GM21526 (cell line): Measurements from ENCODE around the gene CCDC85C.

Source experiments
- ATAC-seq: cut with Tn5 transposase; IDR thresholded peaks from one replicate; pipeline ENCODE4 v1.9.1; 2021; ENCODE audit warnings: moderate library complexity; ENCODE audit not compliant: unreplicated experiment, low FRiP score

Gene CCDC85C

DNA sequence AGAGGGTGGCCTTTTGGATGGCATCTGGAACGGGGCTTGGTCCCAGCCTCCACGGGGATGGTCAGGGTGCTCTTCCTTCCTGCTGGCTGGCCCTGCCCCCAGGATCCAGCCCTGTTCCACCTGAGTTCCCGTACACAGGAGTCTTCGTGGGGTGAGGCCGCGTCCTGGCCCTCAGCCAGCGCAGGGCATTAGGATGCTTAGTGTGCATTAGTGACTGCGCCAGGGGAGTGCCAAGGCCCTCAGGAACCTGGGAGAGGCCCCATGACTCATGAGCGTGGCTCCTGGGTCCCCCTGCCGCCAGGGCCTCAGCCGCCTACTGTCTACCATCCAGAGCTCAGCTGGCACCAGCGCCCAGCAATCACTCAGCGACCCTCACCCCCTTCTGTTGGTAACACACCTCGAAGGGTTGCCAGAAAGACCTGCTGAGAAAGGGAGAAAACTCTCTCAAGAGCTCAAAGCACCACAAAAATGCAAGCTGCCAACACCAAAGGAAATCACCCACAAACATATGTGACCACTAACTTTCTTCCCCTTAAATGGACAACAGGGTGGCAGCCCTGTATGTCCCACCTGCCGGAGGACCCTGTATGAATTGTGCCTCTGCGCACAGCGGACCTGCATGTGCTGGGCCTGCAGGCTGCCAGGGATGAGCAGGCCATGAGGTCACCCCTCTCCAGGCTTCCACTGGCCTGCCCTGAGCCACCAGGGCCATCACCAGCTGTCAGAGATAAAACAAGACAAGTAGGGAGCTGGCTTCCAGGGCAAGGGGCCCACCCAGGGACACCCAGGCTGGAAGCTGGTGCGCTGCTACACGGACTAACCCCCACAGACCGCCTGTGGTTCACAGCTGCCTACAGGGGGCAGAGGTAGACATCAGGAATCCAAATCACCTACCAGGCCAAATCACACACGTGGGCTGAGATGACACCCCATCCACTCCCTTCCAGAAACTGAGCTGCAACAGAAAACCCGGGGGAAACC lies 28.7 kb downstream of the CCDC85C start:
- ATAC-seq = no peak

DNA sequence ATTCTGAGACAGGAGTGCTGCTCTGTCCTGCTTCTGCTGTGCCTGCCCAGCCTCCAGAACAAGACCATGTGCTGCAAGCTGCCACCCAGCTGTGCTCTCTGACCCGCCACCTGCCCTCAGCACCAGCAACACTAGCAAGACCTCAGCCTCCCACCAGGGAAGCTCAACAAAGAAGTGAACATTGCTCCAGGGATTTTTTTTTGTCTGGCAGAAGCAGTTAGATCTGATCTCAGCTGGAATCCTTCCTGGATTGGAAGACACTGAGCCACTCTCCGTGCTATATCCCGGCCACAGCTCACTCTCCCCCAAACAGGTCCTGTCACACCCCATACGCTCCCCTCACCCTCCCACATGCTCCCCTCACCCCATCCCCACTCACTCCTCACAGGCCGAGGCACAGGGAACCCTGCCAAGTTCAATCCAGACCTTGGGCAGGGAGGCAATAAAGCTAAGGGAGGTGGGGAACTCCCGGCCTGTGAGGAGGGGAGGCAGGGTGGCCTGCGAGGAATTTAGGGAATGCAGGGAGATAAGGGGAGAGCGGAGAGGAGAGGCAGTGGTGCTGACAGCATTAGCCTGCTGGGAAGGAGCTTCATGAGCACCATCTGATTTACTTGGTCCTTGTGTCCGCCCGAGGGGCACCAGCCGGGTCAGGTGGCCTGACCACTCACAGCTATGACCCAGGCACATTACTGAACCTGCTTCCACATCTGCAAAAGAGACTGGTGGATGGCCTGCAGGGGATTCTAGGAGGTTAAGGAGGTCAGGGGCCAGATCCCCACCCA lies 29.7 kb downstream of the CCDC85C start:
- no peak for ATAC-seq

DNA sequence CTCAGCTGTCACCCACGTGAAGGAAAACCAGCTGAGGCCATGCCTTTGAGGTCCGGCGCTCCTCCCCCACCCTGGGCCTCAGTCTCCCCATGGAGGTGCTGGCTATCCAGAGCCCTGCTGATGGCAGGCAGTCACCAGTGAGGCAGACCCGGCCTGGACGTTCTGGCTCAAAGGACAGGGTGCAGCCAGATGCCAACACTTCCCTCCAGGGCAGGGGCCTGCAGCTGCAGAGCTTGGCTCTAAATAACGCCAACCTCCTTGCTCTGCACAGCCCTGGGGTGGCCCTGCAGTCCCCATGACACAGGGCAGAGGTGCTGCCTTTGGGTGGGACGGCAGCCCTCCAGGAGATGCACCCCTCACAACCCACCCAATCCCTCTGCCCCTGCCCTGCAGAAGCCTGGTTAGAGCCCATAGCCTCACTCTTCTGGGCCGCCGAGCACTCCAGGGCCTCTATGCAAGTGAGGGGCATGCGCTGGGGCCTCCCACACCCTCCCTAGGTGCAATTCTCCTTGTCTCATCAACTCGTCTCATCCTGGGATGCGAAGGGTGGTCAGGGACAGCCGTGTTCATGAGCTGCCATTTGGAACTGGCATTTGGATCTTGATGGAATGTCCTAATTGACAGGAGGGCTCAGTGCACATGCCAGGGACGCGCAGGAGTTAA lies 30.4 kb downstream of the CCDC85C start:
- ATAC-seq = no peak

DNA sequence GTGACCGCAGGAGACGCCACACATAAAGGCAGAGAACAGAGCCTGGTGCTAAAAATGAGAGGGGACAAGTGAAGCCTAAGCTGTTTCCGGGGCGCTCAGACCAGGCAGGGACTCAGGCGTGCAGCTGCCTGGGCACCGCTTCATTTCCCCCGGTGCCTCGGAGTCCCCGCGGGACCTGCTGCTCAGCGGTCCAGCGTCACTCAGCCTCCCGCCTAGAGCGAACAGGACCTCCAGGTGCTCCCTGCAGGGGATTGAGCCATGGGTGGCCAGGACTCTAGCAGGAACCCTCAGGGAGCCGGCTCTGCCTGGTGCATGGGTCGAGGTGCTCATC lies 31.0 kb downstream of the CCDC85C start:
- no peak for ATAC-seq

DNA sequence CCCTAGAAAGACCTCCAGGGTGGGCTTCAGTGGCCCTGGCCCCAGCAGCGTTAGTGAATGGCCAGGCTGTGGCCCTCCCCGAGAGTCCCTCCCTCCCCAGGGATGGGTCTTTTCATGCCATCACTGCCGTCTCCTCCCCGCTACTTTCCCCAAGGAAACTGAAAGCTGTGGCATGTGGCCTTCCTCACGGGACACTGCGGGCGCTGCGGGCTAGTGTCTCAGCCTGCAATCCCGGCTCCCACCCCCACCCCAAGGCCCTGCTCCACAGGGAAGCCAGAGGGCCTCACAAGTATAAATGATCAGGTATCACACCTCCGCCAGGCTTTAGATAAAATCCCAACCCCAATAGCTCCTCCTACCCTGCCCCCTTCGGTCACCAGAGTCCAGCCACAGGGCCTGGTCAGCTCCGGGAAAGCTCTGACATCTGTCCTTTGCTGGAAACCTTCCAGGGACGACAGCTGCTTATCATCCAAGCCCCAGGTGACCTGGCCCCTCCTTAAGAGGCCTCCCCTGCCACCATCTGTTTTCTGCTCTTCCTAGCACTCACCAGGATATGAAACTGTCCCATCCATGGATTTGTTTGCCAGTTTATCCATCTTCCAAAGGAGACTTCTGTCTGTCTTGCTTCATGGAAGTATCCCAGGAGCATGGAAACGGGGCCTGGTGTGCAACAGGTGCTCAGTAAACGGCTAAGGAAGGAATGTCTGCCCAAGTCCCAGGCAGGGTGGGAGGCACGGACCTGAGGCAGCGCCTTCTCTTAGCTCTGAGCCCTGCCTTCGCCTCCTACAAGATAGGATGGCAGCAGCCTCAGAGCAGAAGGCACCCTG lies 31.6 kb downstream of the CCDC85C start:
- no peak for ATAC-seq

DNA sequence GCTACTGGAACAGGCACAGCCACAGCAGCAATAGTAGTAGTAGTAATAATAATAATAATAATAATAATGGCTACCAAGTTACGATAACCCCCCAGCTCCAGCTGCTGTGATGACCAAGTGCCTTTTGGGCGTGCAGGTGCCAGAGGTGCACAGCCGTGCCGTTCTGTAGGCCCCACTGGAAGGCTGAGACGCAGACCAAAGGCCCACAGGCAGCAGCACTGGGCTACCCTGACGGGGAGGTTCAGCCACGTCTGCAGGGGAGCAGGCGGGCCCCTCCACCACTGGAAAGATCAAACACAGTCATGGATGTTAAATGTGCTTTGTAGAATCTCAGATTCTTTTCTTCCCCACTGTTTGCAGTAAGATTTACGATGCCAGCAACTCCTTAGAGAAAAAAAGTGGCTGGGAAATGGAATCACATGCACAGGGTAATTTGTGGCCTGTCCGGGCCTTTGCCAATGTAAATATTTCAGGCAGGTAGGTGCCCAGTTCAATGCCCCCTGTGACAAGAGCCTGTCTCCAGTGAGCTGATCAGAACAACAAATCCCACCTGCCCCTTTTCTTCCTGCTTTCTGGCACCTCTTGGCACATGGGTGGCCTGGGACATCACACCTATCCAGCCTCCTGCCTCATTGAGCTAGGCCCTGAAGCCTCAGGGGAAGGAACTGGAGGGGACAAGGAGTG lies 32.6 kb downstream of the CCDC85C start:
- no peak for ATAC-seq

DNA sequence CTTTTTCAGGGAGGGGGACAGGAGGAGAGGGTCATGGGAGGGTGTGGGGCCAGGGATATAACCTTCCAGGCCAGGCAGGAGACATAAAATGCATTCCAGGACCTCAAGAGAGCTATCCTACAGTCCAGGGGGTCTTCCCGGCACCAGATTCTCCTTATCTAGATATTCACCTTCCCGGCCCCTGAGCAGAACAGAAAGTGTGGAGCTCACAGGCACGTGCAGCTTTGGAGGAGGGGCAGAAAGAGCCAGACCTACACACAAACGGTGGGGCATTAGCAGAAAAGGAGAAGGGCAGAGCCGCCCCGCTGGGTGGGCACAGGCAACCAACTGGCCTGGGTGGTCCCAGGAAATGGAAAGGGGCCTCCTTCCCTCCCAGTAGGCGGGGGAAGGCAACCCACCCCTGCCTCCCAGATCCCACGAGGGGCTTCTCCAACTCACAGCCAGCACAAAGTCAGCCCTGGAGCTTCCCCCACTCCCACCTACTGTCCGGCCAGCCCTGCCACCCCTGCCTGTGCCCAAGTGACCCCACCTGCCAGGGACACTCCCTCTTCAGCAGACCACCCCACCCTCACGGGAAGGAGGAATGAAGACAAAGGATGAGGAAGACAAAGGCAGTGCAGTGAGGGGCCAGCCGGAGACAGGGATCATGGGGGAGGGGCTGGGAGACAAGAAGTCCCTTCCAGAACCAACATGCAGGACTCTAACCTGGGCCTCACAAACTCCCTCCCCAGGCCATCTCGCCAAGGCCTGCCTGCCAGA lies 33.3 kb downstream of the CCDC85C start:
- ATAC-seq = no peak

DNA sequence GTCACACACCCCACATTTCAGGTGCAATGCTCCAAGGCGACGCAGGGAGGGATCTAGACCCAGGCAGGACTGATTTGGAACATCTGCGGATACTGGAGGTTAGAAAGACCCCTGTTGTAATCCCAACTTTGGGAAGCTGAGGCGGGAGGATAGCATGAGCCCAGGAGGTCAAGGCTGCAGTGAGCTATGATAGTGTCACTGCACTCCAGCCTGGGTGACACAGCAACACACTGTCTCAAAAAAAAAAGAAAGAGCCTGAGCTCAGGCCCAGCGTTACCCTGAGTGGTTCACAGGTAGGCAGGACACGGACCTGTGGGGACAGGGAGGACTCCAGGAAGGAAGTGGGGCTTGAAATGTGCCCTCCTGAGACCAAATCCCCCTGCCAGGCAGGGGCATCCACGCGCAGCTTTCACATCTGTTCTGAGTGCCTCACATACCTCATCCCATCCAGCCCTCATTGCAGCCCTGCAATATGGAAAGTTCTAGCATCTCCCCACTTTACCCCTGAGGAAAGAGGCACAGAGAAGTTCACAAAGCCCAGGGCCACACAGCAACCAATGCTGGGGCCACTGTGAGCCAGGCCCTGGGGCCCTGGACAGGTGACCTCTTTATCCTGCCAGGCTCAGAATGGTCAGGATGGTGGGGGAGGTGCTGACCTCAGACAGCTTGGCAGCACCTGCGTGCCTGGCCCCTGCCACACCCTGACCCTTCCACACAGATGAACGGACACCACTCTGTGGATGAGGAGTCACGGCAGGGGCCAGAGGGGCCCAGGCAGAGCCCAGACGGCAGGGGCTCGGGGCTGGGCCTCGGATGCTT lies 34.1 kb downstream of the CCDC85C start:
- no peak for ATAC-seq

DNA sequence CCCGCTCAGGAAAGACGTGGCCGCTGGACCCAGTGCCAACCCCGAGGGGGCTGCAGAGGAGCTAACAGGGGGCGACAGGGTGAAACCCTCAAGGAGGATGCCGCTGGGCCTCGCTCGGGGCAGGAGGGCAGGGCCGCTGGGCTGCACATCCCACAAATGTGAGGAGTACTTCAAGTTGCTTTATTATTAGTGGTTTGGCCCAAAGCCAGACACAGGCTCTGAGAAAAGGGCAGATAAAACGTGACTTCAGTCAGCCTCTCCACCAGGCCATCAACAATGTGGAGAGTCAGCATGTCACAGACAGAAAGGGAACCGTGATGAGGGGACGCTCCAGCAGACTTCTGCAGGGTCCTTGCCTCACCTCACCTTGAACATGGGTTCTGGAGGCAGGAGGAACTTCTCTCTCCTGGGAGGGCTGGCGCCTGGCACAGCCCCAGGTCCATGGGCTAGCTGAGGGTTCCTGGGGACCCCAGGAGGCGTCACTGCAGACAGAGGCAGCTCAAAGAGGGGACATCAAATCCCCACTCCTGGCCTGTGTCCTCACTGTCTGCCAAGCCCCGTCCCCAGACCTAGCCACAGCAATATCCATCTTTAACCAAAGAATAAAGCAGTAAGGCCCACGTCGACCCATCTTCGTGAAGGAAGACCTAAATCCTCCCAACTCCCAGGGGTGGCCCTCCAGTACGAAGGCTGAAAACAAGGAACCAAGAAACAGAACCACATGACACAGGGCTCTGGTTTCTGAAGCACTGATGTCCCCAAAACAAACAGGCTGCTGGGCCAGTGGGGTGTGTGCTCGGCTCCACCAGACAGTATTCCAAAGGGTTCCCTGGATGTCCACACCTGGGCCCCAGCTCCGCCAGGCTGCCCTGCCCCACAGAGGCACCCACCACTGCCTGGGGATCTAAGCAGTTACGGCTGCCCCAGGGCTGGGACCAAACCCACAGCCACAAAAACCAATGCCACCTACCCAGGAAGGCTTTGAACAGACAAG lies 35.1 kb downstream of the CCDC85C start:
- ATAC-seq = no peak

DNA sequence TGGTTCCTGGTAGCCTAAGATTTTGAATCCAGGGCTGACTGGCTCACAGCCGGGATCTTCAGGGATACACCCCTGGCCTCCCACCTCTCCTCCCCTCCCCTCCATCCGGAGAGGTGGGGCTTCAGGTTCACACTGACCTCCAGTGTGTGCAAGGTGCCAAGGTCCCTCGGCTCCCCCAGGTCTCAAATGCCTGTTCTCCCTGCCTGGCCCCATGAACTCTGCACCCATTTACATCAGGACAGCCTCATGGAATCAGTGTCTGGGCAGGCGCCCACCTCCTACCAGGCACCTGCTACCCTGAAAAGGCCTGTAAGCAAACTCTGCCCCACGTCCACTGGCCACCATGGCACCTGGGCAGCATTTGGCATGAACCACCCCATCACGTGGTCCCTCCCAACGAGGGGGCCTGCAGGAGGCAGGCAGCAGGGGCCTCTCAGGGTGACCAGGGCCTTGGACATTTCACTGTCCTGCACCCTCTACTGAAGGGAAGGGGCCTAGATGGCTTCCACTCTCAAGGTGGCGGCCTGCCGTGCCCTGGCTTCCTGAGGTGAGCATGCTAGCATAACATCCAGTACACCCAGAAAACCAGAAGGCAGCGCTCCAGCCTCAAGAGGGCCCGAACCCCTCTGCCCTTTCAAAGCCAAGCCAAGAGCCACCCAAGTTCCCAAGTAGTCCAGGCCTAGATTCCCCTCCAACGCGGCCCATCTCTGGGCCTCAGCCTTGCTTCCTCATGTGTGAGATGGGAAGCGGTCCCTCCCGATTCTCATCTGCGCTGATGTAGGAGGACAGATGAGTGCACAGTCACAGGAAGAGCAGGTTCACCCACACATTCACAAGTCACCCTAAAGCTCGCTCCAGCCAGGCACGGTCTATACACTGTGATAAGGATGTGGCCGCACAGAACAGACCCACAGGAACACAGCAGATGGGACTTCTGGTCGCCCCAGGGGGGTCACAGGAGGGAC lies 37.3 kb downstream of the CCDC85C start:
- no peak for ATAC-seq

DNA sequence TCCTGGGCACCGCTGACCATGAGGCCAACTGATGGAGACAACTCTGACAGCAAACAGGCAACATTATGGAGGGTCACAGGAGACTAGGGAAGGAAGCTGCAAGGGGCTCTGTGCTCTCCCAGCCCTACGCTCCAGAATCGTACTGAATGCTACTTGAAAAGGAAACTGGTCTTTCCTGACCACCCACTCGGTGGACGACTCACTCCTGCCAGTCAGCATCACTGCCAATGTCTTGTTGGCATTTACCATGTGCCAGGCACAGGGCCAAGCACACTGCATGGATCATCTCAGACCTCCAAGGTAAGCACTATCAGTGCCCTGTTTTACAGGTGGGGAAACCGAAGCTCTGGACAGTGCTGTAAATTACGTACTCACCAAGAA lies 38.0 kb downstream of the CCDC85C start:
- ATAC-seq = no peak

DNA sequence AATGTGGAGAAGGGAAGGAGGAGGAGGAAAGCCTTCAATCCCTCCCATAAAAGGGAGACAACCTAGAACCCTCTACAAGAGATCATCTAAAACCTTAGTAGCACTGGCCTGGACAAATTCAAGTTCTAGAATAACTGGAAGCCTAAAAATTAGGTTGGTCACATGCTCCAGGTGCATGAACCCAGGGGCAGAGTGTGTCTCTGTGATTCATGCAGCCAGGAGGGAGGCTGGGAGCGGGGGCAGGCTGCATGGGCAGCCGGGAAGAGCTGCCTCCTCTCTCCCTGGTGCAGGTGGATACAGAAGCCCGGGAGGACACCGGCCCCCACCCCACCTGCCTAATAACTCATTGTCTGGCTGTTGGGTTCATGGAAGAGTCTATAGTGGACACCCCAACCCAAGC lies 38.6 kb downstream of the CCDC85C start:
- no peak for ATAC-seq

DNA sequence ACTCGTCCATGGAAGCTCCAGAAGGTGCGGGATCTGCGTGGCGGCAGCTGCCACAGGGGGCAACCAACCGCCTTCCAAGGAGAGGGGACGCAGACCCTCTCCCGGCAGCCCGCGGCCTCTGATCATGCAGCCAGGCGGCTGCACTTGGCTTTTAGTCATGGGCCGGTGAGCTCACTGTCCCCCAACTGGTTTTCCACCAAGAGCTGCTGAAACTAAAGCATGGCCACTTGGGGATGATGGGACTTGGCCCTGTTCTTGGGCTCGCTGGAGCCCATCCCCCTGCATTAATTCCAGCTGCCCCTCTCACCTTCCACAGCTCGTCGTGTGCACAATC lies 39.1 kb downstream of the CCDC85C start:
- no peak for ATAC-seq

DNA sequence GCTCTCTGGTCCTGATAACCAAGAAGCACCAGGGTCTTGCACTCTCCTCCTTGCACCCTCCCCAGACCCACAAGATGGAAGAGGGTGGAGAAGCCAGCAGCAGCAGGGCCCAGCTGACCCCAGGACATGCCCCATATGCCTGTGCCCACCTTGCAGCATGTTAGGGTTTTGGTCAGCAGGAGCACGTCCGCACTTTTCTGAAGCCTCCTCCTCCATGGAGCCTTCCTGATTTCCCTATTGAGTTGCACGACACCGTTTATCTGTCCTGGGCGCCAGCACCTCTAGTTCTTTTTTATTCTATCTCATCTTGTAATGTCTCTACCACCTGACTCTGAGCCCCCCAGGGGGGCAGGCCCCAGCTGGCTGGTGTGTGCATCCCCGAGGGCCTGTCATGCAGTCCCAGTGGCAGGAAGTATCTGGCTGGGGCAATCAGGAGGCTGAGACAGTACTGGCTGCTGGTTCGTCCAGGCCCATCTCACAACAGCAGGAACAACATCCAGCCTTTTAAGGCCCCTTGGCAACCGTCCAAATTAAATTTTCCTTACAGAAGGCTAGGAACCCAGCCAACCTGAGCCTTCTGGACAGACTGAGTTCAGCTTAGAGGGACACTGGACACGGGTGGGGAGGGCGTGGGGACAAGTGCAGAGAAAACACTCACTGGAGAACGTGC lies 39.6 kb downstream of the CCDC85C start:
- ATAC-seq = no peak

DNA sequence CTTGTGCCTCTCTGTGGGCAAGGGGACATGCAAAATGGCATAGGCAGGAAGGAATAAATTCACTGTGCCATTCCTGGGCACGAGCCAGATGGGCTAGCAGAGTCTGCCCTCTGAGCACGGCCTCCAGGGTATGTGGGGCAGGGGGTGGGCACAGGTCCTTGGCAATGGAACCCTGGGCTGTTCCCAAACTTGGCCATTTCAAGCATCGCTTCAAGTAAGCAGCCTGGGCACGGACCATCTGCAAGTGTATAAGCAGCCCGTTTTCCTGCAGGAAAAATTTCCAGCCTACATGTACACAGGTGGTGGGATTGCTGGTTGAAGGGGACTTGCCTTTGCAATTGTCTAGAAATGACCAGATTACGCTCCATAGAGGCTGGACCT lies 40.3 kb downstream of the CCDC85C start:
- ATAC-seq = no peak
